ENCODE measurements around the gene CREB3L1. TPM values are rescaled to one million over a fixed set of nuclear protein-coding genes. Genes with fewer than 3 reads are reported as not detected.

Gene CREB3L1
- total and polyA plus RNA-seq, 2 of the 13 experiments (the other 11 are each of a cell fraction or from before 2014, with no cell fraction given), result not detected

GRCh38 chr11:46352063-46352841 is 74.8 kb downstream of the CREB3L1 start:
- WGBS (ENCODE audit: low lambda C conversion rate), result 82% methylated on average over 19 of the region's 33 CpGs
- H3K9ac ChIP-seq (ENCODE audit: insufficient read depth, low read depth, low read length), result no peak overlapping the region
- BruUV-seq (replicated peaks), result no TSS peak
- H3K4me3 ChIP-seq (replicated peaks in 1 of 3; ENCODE audit: insufficient read depth in 1 of 3, low read depth in 2 of 3, low read length in 3 of 3), result no peak overlapping the region
- TF ChIP-seq ZNF792 (CRISPR knock-in tag; IDR thresholded peaks at IDR 0.05) (no peak), GABPA (IDR thresholded peaks at IDR 0.05; ENCODE audit: low read depth, low read length) (no peak), GABPA (CRISPR knock-in tag; IDR thresholded peaks at IDR 0.05; ENCODE audit: low read depth) (peak; percentile 55; the same call in 1 of the 2 replicates), AGO2 (optimal IDR thresholded peaks at IDR 0.05; ENCODE audit: low read depth, low read length) (peak; percentile 37), STAG1 (CRISPR knock-in tag; IDR thresholded peaks at IDR 0.05) (peak; percentile 41), SATB2 (CRISPR knock-in tag; IDR thresholded peaks at IDR 0.05) (no peak), JDP2 (CRISPR knock-in tag; IDR thresholded peaks at IDR 0.05; ENCODE audit: borderline replicate concordance) (no peak), CTCF (CRISPR knock-in tag; IDR thresholded peaks at IDR 0.05) (peak; percentile 74), ZBTB38 (CRISPR knock-in tag; IDR thresholded peaks at IDR 0.05) (peak; percentile 24; the same call in 1 of the 2 replicates), ZFY (CRISPR knock-in tag; IDR thresholded peaks at IDR 0.05) (peak; percentile 30; the same call in 1 of the 2 replicates), GABPB1 (CRISPR knock-in tag; IDR thresholded peaks at IDR 0.05) (peak; percentile 55; the same call in 1 of the 2 replicates), RBFOX2 (IDR thresholded peaks at IDR 0.05; ENCODE audit: low read depth, low read length) (0 out of 2 replicates have a peak, but pooled peaks have one; percentile 23), RAD21 (CRISPR knock-in tag; IDR thresholded peaks at IDR 0.05) (peak; percentile 34; the same call in 1 of the 2 replicates)
- TF ChIP-seq, protein P1, sequence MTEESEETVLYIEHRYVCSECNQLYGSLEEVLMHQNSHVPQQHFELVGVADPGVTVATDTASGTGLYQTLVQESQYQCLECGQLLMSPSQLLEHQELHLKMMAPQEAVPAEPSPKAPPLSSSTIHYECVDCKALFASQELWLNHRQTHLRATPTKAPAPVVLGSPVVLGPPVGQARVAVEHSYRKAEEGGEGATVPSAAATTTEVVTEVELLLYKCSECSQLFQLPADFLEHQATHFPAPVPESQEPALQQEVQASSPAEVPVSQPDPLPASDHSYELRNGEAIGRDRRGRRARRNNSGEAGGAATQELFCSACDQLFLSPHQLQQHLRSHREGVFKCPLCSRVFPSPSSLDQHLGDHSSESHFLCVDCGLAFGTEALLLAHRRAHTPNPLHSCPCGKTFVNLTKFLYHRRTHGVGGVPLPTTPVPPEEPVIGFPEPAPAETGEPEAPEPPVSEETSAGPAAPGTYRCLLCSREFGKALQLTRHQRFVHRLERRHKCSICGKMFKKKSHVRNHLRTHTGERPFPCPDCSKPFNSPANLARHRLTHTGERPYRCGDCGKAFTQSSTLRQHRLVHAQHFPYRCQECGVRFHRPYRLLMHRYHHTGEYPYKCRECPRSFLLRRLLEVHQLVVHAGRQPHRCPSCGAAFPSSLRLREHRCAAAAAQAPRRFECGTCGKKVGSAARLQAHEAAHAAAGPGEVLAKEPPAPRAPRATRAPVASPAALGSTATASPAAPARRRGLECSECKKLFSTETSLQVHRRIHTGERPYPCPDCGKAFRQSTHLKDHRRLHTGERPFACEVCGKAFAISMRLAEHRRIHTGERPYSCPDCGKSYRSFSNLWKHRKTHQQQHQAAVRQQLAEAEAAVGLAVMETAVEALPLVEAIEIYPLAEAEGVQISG (CRISPR knock-in tag; IDR thresholded peaks at IDR 0.05), result peak; percentile 80
- POLR2A ChIA-PET, result no interaction called here
- ATAC-seq (peak; percentile 28; the same call in 2 of the 3 replicates), DNase-seq (ENCODE audit: low spot score) (no peak), FAIRE-seq (no peak)
- no peaks in the 10 kb centered on the region for H3K9me3 ChIP-seq (ENCODE audit: low read length)
- peaks cover 46% of the 10 kb centered on the region for H3K4me1 ChIP-seq (ENCODE audit: insufficient read depth, low read length)
- CTCF ChIA-PET (ENCODE audit: low intra/inter-chr PET ratio, low total read pairs), result no interaction called here
- no peak overlapping the region for H3K4me2 ChIP-seq (ENCODE audit: low read depth, low read length)
- intact Hi-C loops (cut with micrococcal nuclease; ENCODE audit: unreplicated experiment) (no loop called here), in situ Hi-C loops (cut with HindIII; ENCODE audit: extremely low pct_ligation_motif_present, low pct_unique_long_range_greater_than_20kb) (no loop called here)
- H4K20me1 ChIP-seq (ENCODE audit: insufficient read depth, low read length), result no peaks in the 10 kb centered on the region
- no peaks in the 10 kb centered on the region; a peak in 1 of 5 replicates for H3K27me3 ChIP-seq (ENCODE audit: control insufficient read depth in 1 of 2, insufficient read depth in 2 of 2, low read length in 2 of 2)
- peaks cover 12% of the 10 kb centered on the region for H3K79me2 ChIP-seq (ENCODE audit: insufficient read depth, low read length)
- H3K36me3 ChIP-seq (replicated peaks in 1 of 2; ENCODE audit: control insufficient read depth in 1 of 2, insufficient read depth in 2 of 2, low read length in 2 of 2), result 0 out of 5 replicates have a peak, but pooled peaks cover 0 to 11% of the 10 kb centered on the region in 2 experiments
- H3K27ac ChIP-seq (ENCODE audit: extremely low read length, insufficient read depth, low read length), result no peak overlapping the region
- H2AFZ ChIP-seq (ENCODE audit: low read length), result no peak overlapping the region
